CD4-positive, alpha-beta T cell treated with Interleukin-17A for 1 hour (primary cell): Measurements from ENCODE around the gene CYTH4.
"Not testable (repeated sequence)": the region's sequence is repeated elsewhere in the genome, so short reads cannot be mapped to it uniquely, and the experiment has no call there.

Experiments used
- DNase-seq: peaks from one replicate; pipeline ENCODE4 v3.0.0-alpha.2; 2020

Gene CYTH4

GRCh38 chr22:37311761-37312312 lies 29.5 kb downstream of the CYTH4 start:
- no peak for DNase-seq

- DNase-seq: peak; percentile 34
Measured at GRCh38 chr22:37312549-37313183, 30.4 kb downstream of the CYTH4 start.

GRCh38 chr22:37313376-37314314 lies 31.3 kb downstream of the CYTH4 start:
- DNase-seq: no peak

GRCh38 chr22:37314315-37315074 lies 32.2 kb downstream of the CYTH4 start:
- DNase-seq: peak; percentile 66

- no peak for DNase-seq
Measured at GRCh38 chr22:37316405-37316804, 34.1 kb downstream of the CYTH4 start.

- DNase-seq: peak; percentile 79
Measured at GRCh38 chr22:37316875-37317371, 34.6 kb downstream of the CYTH4 start.

GRCh38 chr22:37317698-37318210 lies 35.4 kb downstream of the CYTH4 start:
- DNase-seq: no peak

- no peak for DNase-seq
Measured at GRCh38 chr22:37318364-37319109, 36.2 kb downstream of the CYTH4 start.

- DNase-seq: no peak
Measured at GRCh38 chr22:37319469-37319868, 37.2 kb downstream of the CYTH4 start.

- no peak for DNase-seq
Measured at GRCh38 chr22:37320726-37321677, 38.7 kb downstream of the CYTH4 start.

- no peak for DNase-seq
Measured at GRCh38 chr22:37324340-37325038, 42.2 kb downstream of the CYTH4 start.

GRCh38 chr22:37325039-37325395 lies 42.7 kb downstream of the CYTH4 start:
- no peak for DNase-seq

GRCh38 chr22:37326726-37327125 lies 44.4 kb downstream of the CYTH4 start:
- DNase-seq: no peak

- no peak for DNase-seq
Measured at GRCh38 chr22:37328017-37328416, 45.7 kb downstream of the CYTH4 start.

GRCh38 chr22:37328538-37329237 lies 46.4 kb downstream of the CYTH4 start:
- DNase-seq: not testable (repeated sequence)

GRCh38 chr22:37329238-37330140 lies 47.2 kb downstream of the CYTH4 start:
- no peak for DNase-seq

- peak; percentile 33 for DNase-seq
Measured at GRCh38 chr22:37330200-37331033, 48.1 kb downstream of the CYTH4 start.
